ACC112 (cell line): ENCODE measurements around the gene PROCR.
"Not testable (repeated sequence)": the region's sequence is repeated elsewhere in the genome, so short reads cannot be mapped to it uniquely, and the experiment has no call there.

Source experiments
- H2AFZ ChIP-seq: fragments of 200-600 bp; sonication (generic); one replicate; pipeline ENCODE4 v1.6.0; 2017; ENCODE audit warnings: antibody characterized with exemption, low read length; ENCODE audit not compliant: unreplicated experiment
- H3K27ac ChIP-seq: fragments of 200-600 bp; sonication (generic); 2 replicates; pipeline ENCODE4 v1.5.1; 2014; ENCODE audit warnings: low read depth, mild to moderate bottlenecking, antibody characterized with exemption, low read length, moderate library complexity
- H3K27me3 ChIP-seq: fragments of 200-600 bp; sonication (generic); 2 replicates; pipeline ENCODE4 v1.6.1; 2014; ENCODE audit warnings: mild to moderate bottlenecking, antibody characterized with exemption, low read length, moderate library complexity, mixed read lengths; ENCODE audit not compliant: insufficient read depth
- H3K36me3 ChIP-seq: fragments of 200-600 bp; sonication (generic); 2 replicates; pipeline ENCODE4 v1.6.1; 2016; ENCODE audit warnings: mild to moderate bottlenecking, antibody characterized with exemption, low read length, moderate library complexity, mixed read lengths; ENCODE audit not compliant: insufficient read depth
- H3K4me1 ChIP-seq: fragments of 200-600 bp; sonication (generic); one replicate; pipeline ENCODE4 v1.6.1; 2016; ENCODE audit warnings: low read length, mixed read lengths; ENCODE audit not compliant: insufficient read depth, unreplicated experiment, control insufficient read depth
- H3K4me3 ChIP-seq: fragments of 200-600 bp; sonication (generic); 2 replicates; pipeline ENCODE4 v1.5.1; 2014; ENCODE audit warnings: mild to moderate bottlenecking, low read depth, low read length
- H3K79me2 ChIP-seq: fragments of 200-600 bp; sonication (generic); one replicate; pipeline ENCODE4 v1.6.0; 2016; ENCODE audit warnings: low read length; ENCODE audit not compliant: control insufficient read depth, unreplicated experiment, insufficient read depth

Gene PROCR

DNA sequence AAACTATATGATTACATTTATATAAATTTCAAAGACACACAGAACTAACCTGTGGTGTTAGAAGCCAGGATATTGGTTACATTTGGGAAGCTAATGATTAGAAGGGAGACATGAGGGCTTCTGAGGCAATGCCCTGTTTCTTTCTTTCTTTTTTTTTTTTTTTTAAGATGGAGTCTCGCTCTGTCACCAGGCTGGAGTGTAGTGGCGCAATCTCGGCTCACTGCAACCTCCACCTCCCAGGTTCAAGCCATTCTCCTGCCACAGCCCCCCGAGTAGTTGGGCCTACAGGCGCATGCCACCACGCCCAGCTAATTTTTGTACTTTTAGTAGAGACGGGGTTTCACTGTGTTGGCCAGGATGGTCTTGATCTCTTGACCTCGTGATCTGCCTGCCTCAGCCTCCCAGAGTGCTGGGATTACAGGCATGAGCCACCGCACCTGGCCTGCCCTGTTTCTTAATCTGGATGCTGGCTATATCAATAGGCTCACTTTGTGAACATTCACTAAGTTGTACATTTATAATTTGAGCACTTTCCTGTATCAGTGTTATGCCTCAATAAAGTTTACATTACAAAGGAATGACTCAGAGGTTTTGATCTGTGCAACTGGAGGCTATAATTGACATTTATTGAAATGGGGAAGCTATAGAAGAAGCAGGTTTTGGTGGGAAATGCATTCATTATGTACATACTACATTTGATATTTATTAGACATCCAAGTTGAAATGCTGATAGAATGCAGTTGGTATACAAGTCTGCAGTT, 21.3 kb downstream of the PROCR start:
- H3K79me2 ChIP-seq, H3K27me3 ChIP-seq, H2AFZ ChIP-seq, H3K27ac ChIP-seq, H3K4me3 ChIP-seq, H3K4me1 ChIP-seq, H3K36me3 ChIP-seq: not testable (repeated sequence)

DNA sequence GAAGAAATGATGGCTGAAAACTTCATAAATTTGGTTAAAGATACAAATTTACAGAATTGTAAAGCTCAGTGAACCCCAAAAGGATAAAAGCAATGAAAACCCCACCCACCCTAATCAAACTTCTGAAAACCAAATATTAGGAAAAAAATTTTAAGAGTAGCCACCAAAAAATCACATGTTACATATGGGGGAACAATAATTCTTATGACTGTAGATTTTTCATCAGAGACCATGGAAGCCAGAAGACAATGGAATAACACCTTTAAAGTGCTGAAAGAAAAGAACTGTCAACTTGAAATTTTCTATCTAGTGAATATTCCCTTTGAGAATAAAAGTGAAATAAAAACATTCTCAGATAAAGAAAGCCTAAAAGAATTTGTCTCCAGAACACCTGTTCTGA, 24.4 kb downstream of the PROCR start:
- H3K79me2 ChIP-seq, result no peaks in the 10 kb centered on the region
- no peaks in the 10 kb centered on the region for H3K27me3 ChIP-seq
- H3K4me1 ChIP-seq, result peaks cover 10% of the 10 kb centered on the region
- H3K4me3 ChIP-seq, result no peak overlapping the region
- no peak overlapping the region for H3K27ac ChIP-seq
- H2AFZ ChIP-seq, result no peak overlapping the region
- no peaks in the 10 kb centered on the region for H3K36me3 ChIP-seq

DNA sequence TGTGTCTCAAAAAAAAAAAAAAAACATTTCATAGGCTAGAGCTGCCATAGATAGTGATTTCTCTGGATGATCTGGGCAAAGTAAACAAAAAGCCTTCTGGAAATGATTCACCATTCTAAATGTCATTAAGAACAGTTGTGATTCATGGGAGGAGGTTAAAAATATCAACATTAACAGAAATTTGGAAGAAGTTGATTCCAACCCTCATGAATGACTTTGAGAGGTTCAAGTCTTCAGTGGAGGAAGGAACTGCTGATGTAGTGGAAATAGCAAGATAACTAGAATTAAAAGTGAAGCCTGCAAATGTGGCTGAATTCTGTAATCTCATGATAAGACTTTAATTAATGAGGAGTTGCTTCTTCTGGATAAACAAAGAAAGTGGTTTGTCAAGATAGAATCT, 27.9 kb downstream of the PROCR start:
- Histone ChIP-seq H3K27me3 (no peaks in the 10 kb centered on the region), H3K4me1 (peaks cover 10% of the 10 kb centered on the region), H3K79me2 (no peaks in the 10 kb centered on the region), H3K36me3 (no peaks in the 10 kb centered on the region), H2AFZ (no peak overlapping the region), H3K27ac (peak overlapping the region; percentile 72), H3K4me3 (peak overlapping the region; percentile 43)

DNA sequence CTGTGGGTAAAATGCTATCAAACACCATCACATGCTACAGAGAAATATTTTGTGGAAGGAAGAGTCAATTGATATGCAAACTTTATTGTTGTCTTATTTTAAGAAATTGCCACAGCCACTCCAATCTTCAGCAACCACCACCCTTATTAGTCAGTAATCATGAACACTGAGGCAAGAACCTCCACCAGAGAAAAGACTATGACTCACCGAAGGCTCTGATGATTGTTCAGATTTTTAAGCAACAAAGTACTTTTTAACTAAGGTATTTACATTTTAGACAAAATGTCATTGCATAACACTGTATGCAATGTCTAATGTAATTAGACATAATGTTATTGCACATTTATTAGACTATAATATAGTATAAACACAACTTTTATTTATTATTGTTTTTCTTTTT, 28.4 kb downstream of the PROCR start:
- peak overlapping the region; percentile 72 for H3K27ac ChIP-seq
- H3K4me1 ChIP-seq, result peaks cover 10% of the 10 kb centered on the region
- no peaks in the 10 kb centered on the region for H3K36me3 ChIP-seq
- no peaks in the 10 kb centered on the region for H3K27me3 ChIP-seq
- no peak overlapping the region for H2AFZ ChIP-seq
- peak overlapping the region; percentile 43 for H3K4me3 ChIP-seq
- H3K79me2 ChIP-seq, result no peaks in the 10 kb centered on the region

DNA sequence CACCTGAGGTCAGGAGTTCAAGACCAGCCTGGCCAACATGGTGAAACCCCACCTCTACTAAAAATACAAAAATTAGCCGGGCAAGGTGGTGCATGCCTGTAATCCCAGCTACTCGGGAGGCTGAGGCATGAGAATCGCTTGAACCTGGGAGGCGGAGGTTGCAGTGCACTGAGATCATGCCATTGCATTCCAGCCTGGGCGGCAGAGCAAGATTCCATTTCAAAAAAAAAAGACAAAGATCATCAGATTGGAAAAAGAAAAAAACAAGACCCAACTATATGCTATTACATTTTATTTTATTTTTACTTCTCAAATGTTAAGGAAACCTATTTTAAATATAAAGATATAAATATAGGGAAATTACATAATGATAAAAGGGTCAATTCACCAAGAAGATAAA, 29.6 kb downstream of the PROCR start:
- H3K79me2 ChIP-seq, H3K4me1 ChIP-seq, H3K27me3 ChIP-seq, H3K4me3 ChIP-seq, H3K36me3 ChIP-seq, H3K27ac ChIP-seq, H2AFZ ChIP-seq: not testable (repeated sequence)

DNA sequence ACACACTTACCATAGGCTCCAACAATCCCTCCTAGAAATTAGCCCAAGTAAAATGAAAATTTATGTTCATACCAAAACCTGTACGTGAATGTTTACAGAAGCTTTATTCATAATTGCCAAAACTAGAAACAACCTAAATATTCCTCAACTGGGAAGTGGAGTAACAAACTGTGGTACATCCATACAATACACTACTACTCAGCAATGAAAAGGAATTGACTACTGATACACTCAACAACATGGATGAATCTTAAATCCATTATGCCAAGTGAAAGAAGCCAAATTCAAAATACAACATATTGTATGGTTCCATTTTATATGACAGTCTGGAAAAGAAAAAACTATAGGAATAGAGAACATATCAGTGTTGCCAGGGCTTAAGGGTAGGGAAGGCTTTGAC, 34.9 kb downstream of the PROCR start:
- H3K36me3 ChIP-seq, result no peaks in the 10 kb centered on the region
- no peaks in the 10 kb centered on the region for H3K4me1 ChIP-seq
- no peak overlapping the region for H3K4me3 ChIP-seq
- H3K27me3 ChIP-seq, result no peaks in the 10 kb centered on the region
- no peak overlapping the region for H2AFZ ChIP-seq
- no peak overlapping the region for H3K27ac ChIP-seq
- no peaks in the 10 kb centered on the region for H3K79me2 ChIP-seq

DNA sequence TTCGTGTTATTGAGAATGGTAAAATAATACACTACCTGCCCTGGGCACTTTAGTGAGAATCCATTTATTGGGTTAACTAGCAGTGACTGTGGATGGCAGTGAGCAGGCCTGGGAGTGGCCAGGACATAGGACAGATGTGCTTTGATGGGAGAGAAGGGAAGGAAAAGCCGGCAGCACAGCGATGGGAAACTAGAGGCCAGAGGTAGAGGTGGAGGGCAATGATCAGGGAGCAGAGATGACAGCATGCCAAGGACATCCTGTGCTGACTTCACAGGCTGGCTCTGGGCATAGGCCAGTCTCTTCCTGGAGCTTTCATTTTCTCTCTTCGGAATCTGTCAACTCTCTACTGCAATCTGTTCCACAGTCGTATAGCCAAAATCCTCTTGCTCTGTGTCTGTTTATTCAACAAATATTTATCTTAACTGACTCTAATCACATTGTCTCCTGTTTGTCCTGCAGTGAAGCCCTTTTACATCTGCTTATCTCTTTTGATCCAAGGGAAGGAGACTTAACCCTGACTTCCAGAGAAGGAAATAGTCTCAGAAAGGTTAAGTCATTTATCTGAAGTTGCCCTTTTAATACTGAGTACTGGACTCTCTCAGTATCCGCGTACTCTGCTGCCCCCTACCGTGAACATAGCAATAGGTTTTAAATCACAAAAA, 36.2 kb downstream of the PROCR start:
- no peaks in the 10 kb centered on the region for H3K27me3 ChIP-seq
- no peaks in the 10 kb centered on the region for H3K79me2 ChIP-seq
- peak overlapping the region; percentile 79 for H2AFZ ChIP-seq
- H3K4me3 ChIP-seq, result peak overlapping the region; percentile 67
- peak overlapping the region; percentile 26 for H3K27ac ChIP-seq
- no peaks in the 10 kb centered on the region for H3K36me3 ChIP-seq
- no peaks in the 10 kb centered on the region for H3K4me1 ChIP-seq

DNA sequence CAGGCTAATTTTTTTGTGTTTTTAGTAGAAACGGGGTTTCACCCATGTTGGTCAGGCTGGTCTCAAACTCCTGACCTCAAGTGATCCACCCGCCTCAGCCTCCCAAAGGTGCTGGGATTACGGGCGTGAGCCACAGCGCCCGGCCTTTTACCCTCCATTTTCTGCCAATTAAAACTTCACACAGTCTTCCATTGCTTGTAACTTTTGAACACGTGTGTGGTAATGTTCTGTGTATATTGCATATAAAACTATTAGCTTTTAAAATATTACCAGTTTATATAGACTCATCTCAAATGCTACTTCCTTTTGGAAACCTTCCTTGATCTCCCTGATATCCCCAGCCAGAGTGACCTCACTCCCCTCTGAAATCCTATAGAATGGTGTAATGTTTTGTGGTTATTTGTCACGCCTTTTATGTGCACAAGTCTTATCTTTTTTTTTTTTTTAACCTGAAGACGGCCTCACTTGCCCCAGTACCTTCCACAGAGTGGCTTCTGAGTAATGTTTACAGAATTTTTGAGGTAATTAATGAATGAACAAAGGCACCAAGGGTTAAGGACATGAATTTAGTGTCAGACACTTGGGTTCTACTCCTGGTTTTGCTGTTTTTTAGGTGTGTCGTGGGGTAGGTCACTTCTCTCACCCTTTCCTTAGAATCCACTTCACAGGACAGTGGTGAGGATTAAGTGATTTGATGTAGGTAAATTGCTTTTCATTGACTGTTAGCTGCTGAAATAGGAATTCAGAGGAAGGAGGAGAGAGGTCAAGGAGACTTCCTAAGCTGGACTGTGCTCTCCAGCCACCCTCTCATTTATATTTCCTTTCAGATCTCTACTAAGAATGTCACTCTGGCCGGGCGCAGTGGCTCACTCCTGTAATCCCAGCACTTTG, 43.4 kb downstream of the PROCR start:
- Histone ChIP-seq H3K4me3 (no peak overlapping the region), H2AFZ (no peak overlapping the region), H3K79me2 (no peaks in the 10 kb centered on the region), H3K4me1 (no peaks in the 10 kb centered on the region), H3K27ac (no peak overlapping the region), H3K36me3 (no peaks in the 10 kb centered on the region), H3K27me3 (no peaks in the 10 kb centered on the region)

DNA sequence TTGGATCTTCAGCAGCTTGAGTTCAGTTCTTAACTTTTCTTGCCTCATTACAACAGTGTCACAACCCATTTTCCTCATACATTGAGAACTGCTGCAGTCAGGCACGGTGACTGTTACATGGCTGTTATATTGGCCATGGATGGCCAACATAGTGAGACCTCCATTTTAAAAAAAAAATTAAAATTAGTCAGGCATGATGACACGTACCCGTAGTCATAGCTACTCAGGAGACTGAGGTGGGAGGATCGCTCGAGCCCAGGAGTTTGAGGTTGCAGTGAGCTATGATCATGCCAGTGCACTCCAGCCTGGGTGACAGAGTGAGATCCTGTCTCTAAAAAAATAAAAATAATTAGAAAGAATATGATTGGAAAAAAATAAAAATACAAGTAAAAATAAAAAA, 44.7 kb downstream of the PROCR start:
- no peak overlapping the region for H2AFZ ChIP-seq
- no peaks in the 10 kb centered on the region for H3K79me2 ChIP-seq
- H3K27me3 ChIP-seq, result no peaks in the 10 kb centered on the region
- no peaks in the 10 kb centered on the region for H3K4me1 ChIP-seq
- no peak overlapping the region for H3K4me3 ChIP-seq
- no peak overlapping the region for H3K27ac ChIP-seq
- no peaks in the 10 kb centered on the region for H3K36me3 ChIP-seq

DNA sequence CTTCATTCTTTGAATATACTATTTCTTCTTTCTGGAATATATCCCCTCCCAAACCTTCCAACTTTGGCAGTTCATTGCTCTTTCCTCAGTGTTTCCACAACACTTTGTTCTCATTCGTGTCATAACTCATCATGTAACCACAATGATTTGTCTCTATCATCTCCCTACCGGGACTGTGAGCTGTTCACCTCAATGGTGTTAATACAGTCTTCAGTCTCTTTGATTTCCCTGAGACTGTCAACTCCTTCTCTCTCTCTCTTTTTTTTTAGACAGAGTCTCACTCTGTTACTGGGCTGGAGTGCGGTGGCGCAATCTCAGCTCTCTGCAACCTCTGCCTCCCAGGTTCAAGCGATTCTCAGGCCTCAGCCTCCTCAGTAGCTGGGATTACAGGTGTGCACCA, 52.1 kb downstream of the PROCR start:
- H3K36me3 ChIP-seq, result no peaks in the 10 kb centered on the region
- no peak overlapping the region for H3K27ac ChIP-seq
- no peak overlapping the region for H2AFZ ChIP-seq
- H3K79me2 ChIP-seq, result no peaks in the 10 kb centered on the region
- H3K4me3 ChIP-seq, result no peak overlapping the region
- H3K27me3 ChIP-seq, result peaks cover 37% of the 10 kb centered on the region
- no peaks in the 10 kb centered on the region for H3K4me1 ChIP-seq
